IPS-15b (cell line): ENCODE measurements around the gene KCTD13.
"Not testable (repeated sequence)": the region's sequence is repeated elsewhere in the genome, so short reads cannot be mapped to it uniquely, and the experiment has no call there.

Source experiments
- H3K27me3 ChIP-seq: one replicate; pipeline ENCODE4 v1.6.1; 2013; ENCODE audit warnings: low read length; ENCODE audit not compliant: control insufficient read depth, insufficient read depth
- H3K36me3 ChIP-seq: one replicate; pipeline ENCODE4 v1.6.1; 2013; ENCODE audit warnings: low read length; ENCODE audit not compliant: control insufficient read depth, insufficient read depth
- H3K4me1 ChIP-seq: one replicate; pipeline ENCODE4 v1.6.1; 2013; ENCODE audit warnings: mild to moderate bottlenecking, low read length; ENCODE audit not compliant: control insufficient read depth, insufficient read depth
- H3K4me3 ChIP-seq: one replicate; pipeline ENCODE4 v1.5.1; 2013; ENCODE audit warnings: low read depth, low read length
- H3K9ac ChIP-seq: one replicate; pipeline ENCODE4 v1.6.1; 2013; ENCODE audit warnings: low read depth, mild to moderate bottlenecking, low read length
- H3K9me3 ChIP-seq: one replicate; pipeline ENCODE4 v1.6.1; 2013; ENCODE audit warnings: mild to moderate bottlenecking, low read length; ENCODE audit not compliant: control insufficient read depth, insufficient read depth

Gene KCTD13

GRCh38 chr16:29961479-29962343 lies 35.7 kb upstream of the KCTD13 start, which contains the start of gene TMEM219:
TMEM219 (plus strand) TSS chr16:29962079; CDS start chr16:29963144, 1,065 bp downstream.
- peak within 1 kb of the TSS; percentile 91 for H3K4me3 ChIP-seq
- no peaks in the 10 kb centered on the region for H3K27me3 ChIP-seq
- H3K9ac ChIP-seq, result peak within 1 kb of the TSS; percentile 90
- peaks cover 4% of the 10 kb centered on the region for H3K4me1 ChIP-seq
- H3K9me3 ChIP-seq, result no peaks in the 10 kb centered on the region
- no peaks in the 10 kb centered on the region for H3K36me3 ChIP-seq

DNA sequence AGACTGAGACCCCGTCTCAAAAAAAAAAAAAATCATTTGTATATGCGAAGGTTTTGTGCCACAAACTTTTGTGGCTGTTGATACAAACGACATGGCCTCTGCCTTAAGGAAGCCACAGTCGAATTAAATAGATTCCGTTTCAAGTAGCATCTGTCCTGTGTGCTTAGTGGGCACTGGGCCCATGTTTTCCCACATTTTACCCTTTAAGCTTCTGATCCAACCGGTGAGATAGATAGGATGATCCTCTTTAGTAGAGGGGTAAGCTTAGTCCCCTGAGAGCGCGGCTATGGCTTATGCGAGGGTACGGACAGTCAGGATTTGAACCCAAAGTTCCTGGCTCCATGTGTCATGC lies 35.1 kb upstream of the KCTD13 start:
- no peaks in the 10 kb centered on the region for H3K9me3 ChIP-seq
- no peaks in the 10 kb centered on the region for H3K27me3 ChIP-seq
- no peaks in the 10 kb centered on the region for H3K36me3 ChIP-seq
- peaks cover 4% of the 10 kb centered on the region for H3K4me1 ChIP-seq
- peak overlapping the region; percentile 90 for H3K9ac ChIP-seq
- peak overlapping the region; percentile 91 for H3K4me3 ChIP-seq

GRCh38 chr16:29959821-29960220 lies 33.8 kb upstream of the KCTD13 start:
- not testable (repeated sequence) for H3K4me1 ChIP-seq, H3K9me3 ChIP-seq, H3K9ac ChIP-seq, H3K27me3 ChIP-seq, H3K36me3 ChIP-seq, H3K4me3 ChIP-seq

DNA sequence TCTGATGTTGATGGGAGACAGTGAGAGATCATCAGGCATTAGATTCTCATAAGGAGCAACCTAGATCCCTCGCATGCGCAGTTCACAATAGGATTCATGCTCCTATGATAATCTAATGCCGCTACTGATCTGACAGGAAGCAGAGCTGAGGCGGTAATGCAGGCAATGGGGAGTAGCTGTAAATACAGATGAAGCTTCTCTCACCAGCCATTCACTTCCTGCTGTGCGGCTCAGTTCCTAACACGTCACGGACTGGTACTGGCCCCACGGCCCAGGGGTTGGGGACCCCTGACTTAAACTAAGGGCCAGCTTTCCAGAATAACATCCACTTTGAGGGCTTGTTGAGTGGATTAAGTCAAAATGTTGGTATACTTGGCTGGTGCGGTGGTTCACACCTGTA lies 33.3 kb upstream of the KCTD13 start:
- Histone ChIP-seq H3K36me3 (no peaks in the 10 kb centered on the region), H3K4me1 (peaks cover 4% of the 10 kb centered on the region), H3K4me3 (no peak overlapping the region), H3K9me3 (no peaks in the 10 kb centered on the region), H3K9ac (no peak overlapping the region), H3K27me3 (no peaks in the 10 kb centered on the region)

DNA sequence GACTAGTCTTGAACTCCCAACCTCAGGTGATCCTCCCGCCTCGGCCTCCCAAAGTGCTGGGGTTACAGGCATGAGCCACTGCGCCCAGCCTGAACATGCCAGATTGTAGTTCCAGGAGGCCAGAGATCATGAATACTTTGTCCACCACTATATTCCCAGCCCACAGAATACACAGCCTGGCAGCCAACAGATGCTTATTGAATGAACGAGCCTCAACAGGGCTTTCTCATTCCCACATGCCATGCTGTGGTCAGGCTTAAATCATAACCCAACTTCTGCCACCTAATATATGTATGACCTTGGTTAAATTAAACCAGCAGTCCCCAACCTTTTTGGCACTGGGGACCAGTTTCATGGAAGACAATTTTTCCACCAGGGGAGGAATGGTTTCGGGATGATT lies 32.7 kb upstream of the KCTD13 start:
- Histone ChIP-seq H3K9me3 (no peaks in the 10 kb centered on the region), H3K4me1 (peaks cover 4% of the 10 kb centered on the region), H3K36me3 (no peaks in the 10 kb centered on the region)

GRCh38 chr16:29951625-29952365 lies 25.8 kb upstream of the KCTD13 start:
- H3K4me1 ChIP-seq, result no peaks in the 10 kb centered on the region
- H3K4me3 ChIP-seq, result no peak overlapping the region
- H3K9ac ChIP-seq, result no peak overlapping the region
- H3K9me3 ChIP-seq, result no peaks in the 10 kb centered on the region
- H3K36me3 ChIP-seq, result no peaks in the 10 kb centered on the region
- H3K27me3 ChIP-seq, result no peaks in the 10 kb centered on the region

More for the DNA sequence above, 32.7 kb upstream of the KCTD13 start:
- Histone ChIP-seq H3K9ac (no peak overlapping the region), H3K27me3 (no peaks in the 10 kb centered on the region), H3K4me3 (no peak overlapping the region)

GRCh38 chr16:29950806-29951461 lies 24.9 kb upstream of the KCTD13 start:
- H3K36me3 ChIP-seq, result no peaks in the 10 kb centered on the region
- H3K9me3 ChIP-seq, result no peaks in the 10 kb centered on the region
- H3K4me1 ChIP-seq, result no peaks in the 10 kb centered on the region
- H3K4me3 ChIP-seq, result no peak overlapping the region
- no peaks in the 10 kb centered on the region for H3K27me3 ChIP-seq
- H3K9ac ChIP-seq, result no peak overlapping the region

DNA sequence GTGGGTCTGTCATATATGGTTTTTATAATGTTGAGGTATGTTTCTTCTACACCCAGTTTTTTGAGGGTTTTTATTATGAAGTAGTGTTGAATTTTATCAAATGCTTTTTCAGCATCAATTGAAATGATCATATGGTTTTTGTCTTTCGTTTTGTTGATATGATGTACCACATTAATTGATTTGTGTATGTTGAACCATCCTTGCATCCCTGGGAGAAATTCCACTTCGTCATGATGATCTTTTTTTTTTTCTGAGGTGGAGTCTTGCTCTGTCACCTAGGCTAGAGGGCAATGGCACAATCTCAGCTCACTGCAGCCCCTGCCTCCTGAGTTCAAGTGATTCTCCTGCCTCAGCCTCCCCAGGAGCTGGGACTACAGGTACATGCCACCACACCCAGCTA lies 21.9 kb upstream of the KCTD13 start:
- Histone ChIP-seq H3K9me3 (no peaks in the 10 kb centered on the region), H3K36me3 (no peaks in the 10 kb centered on the region), H3K27me3 (no peaks in the 10 kb centered on the region), H3K4me3 (no peak overlapping the region), H3K4me1 (peaks cover 7% of the 10 kb centered on the region), H3K9ac (no peak overlapping the region)

DNA sequence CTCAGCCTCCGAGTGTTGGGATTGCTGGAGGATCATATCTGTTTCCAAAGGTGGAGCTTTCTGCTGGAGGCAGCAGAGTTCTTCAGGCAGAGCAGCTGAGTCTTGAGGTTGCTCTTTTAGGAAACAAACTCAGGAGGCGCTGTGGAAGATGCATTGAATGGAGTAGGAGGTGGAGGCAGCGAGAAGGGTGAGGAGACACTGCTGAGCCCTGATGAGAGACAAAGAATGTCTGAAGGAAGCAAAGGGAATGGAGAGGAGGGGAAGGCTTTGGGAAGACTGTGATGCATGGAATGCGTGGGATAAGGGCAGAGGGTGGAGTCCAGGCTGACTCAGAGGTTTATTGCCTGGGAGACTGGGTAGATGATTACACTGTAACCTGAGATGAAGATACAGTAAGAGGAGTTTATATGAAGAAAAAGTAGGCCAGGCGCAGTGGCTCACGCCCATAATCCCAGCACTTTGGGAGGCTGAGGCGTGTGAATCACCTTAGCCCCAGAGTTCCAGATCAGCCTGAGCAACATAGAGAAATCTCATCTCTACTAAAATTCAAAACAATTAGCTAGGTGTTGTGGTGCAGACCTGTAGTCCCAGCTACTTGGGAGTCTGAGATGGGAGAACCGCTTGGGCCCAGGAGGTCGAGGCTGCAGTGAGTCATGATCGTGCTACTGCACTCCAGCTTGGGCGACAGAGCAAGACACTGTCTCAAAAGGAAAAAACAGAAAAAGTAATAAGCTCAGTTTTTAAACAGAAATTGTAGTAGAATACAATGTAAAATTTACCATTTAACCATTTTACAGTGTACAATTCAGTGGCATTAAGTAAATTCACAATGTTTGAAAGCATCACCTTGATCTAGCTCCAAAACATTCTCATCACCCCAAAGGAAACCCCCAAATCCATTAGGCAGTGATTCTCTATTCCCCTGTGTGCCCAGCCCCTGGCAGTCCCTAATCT lies 18.1 kb upstream of the KCTD13 start:
- Histone ChIP-seq H3K9me3 (no peaks in the 10 kb centered on the region), H3K9ac (no peak overlapping the region), H3K4me1 (peaks cover 7% of the 10 kb centered on the region), H3K4me3 (no peak overlapping the region), H3K27me3 (no peaks in the 10 kb centered on the region), H3K36me3 (no peaks in the 10 kb centered on the region)

- H3K36me3 ChIP-seq, result no peaks in the 10 kb centered on the region
- H3K27me3 ChIP-seq, result no peaks in the 10 kb centered on the region
- H3K9ac ChIP-seq, result no peak overlapping the region
- no peaks in the 10 kb centered on the region for H3K9me3 ChIP-seq
- peaks cover 7% of the 10 kb centered on the region for H3K4me1 ChIP-seq
- H3K4me3 ChIP-seq, result no peak overlapping the region
Measured at GRCh38 chr16:29940656-29941055, 14.6 kb upstream of the KCTD13 start.

GRCh38 chr16:29931750-29932149 lies 5.7 kb upstream of the KCTD13 start:
- H3K9ac ChIP-seq, H3K36me3 ChIP-seq, H3K4me3 ChIP-seq, H3K4me1 ChIP-seq, H3K9me3 ChIP-seq, H3K27me3 ChIP-seq: not testable (repeated sequence)
